H9 (cell line): Measurements from ENCODE around the gene CCDC85B. TPM values are rescaled to one million over a fixed set of nuclear protein-coding genes. Genes with fewer than 3 reads are reported as not detected.

Experiments
- DNase-seq: peaks from one replicate; pipeline ENCODE4 v3.0.0-alpha.2; 2017
- H2AFZ ChIP-seq: one replicate; pipeline ENCODE4 v1.6.1; 2013; ENCODE audit warnings: mild to moderate bottlenecking, low read length, control low read depth, moderate library complexity
- H2AK5ac ChIP-seq: 2 replicates; pipeline ENCODE4 v1.6.1; 2013; ENCODE audit warnings: low read length, control low read depth, mixed read lengths; ENCODE audit not compliant: insufficient read length
- H2BK120ac ChIP-seq: one replicate; pipeline ENCODE4 v1.6.1; 2013; ENCODE audit warnings: low read depth, mild to moderate bottlenecking, low read length, control low read depth, inconsistent platforms; ENCODE audit not compliant: poor library complexity, severe bottlenecking
- H2BK12ac ChIP-seq: 2 replicates; pipeline ENCODE4 v1.6.1; 2013; ENCODE audit warnings: low read length, control low read depth, mixed read lengths, low read depth; ENCODE audit not compliant: insufficient read length
- H2BK15ac ChIP-seq: 2 replicates; pipeline ENCODE4 v1.6.1; 2013; ENCODE audit warnings: low read depth, low read length, control low read depth
- H2BK20ac ChIP-seq: one replicate; pipeline ENCODE4 v1.6.1; 2013; ENCODE audit warnings: low read depth, mild to moderate bottlenecking, low read length, control low read depth, inconsistent platforms; ENCODE audit not compliant: poor library complexity, severe bottlenecking
- H2BK5ac ChIP-seq: 2 replicates; pipeline ENCODE4 v1.6.1; 2013; ENCODE audit warnings: low read length, control low read depth, mixed read lengths; ENCODE audit not compliant: insufficient read length
- H3K14ac ChIP-seq: 2 replicates; pipeline ENCODE4 v1.6.1; 2013; ENCODE audit warnings: low read length, control low read depth; ENCODE audit not compliant: insufficient read depth
- H3K18ac ChIP-seq: 2 replicates; pipeline ENCODE4 v1.6.1; 2013; ENCODE audit warnings: low read depth, mild to moderate bottlenecking, mixed read lengths, low read length, control low read depth; ENCODE audit not compliant: insufficient read length
- H3K23ac ChIP-seq: 2 replicates; pipeline ENCODE4 v1.6.1; 2013; ENCODE audit warnings: low read length, control low read depth, mixed read lengths, low read depth; ENCODE audit not compliant: insufficient read length
- H3K23me2 ChIP-seq: 2 replicates; pipeline ENCODE4 v1.6.1; 2013; ENCODE audit warnings: low read depth, mild to moderate bottlenecking, mixed read lengths, low read length, control low read depth; ENCODE audit not compliant: insufficient read length, poor library complexity, severe bottlenecking
- H3K27ac ChIP-seq: 2 replicates; pipeline ENCODE4 v1.5.1; 2013; ENCODE audit warnings: low read length, control low read depth, mixed read lengths, low read depth; ENCODE audit not compliant: insufficient read length
- H3K27me3 ChIP-seq: 2 replicates; pipeline ENCODE4 v1.6.1; 2013; ENCODE audit warnings: low read length, control low read depth, inconsistent platforms; ENCODE audit not compliant: insufficient read depth
- H3K4ac ChIP-seq: 2 replicates; pipeline ENCODE4 v1.6.1; 2013; ENCODE audit warnings: low read depth, mild to moderate bottlenecking, control low read depth, inconsistent platforms, low read length, moderate library complexity
- H3K4me1 ChIP-seq: 2 replicates; pipeline ENCODE4 v1.6.1; 2013; ENCODE audit warnings: low read length, control low read depth, inconsistent platforms; ENCODE audit not compliant: insufficient read depth
- H3K4me2 ChIP-seq: 2 replicates; pipeline ENCODE4 v1.6.1; 2013; ENCODE audit warnings: low read length, control low read depth, mixed read lengths; ENCODE audit not compliant: insufficient read length, insufficient read depth
- H3K56ac ChIP-seq: 2 replicates; pipeline ENCODE4 v1.6.1; 2013; ENCODE audit warnings: low read depth, mild to moderate bottlenecking, mixed read lengths, low read length, control low read depth; ENCODE audit not compliant: insufficient read length
- H3K79me1 ChIP-seq: 2 replicates; pipeline ENCODE4 v1.6.1; 2013; ENCODE audit warnings: low read depth, mild to moderate bottlenecking, moderate library complexity, low read length, control low read depth, inconsistent platforms; ENCODE audit not compliant: insufficient read depth, poor library complexity, severe bottlenecking
- H3K79me2 ChIP-seq: 2 replicates; pipeline ENCODE4 v1.6.1; 2013; ENCODE audit warnings: low read length, control low read depth, inconsistent platforms; ENCODE audit not compliant: insufficient read depth
- H3K9ac ChIP-seq: 2 replicates; pipeline ENCODE4 v1.6.1; 2013; ENCODE audit warnings: low read length, control low read depth, mixed read lengths; ENCODE audit not compliant: insufficient read length; ENCODE audit errors: extremely low read depth
- H3K9me3 ChIP-seq: one replicate; pipeline ENCODE4 v1.6.1; 2013; ENCODE audit warnings: low read depth, low read length, inconsistent platforms; ENCODE audit not compliant: control insufficient read depth
- H3T11ph ChIP-seq: one replicate; pipeline ENCODE4 v1.6.1; 2013; ENCODE audit warnings: mild to moderate bottlenecking, low read length, control low read depth, inconsistent platforms
- H4K20me1 ChIP-seq: one replicate; pipeline ENCODE4 v1.6.1; 2013; ENCODE audit not compliant: control insufficient read depth, insufficient read length, insufficient read depth
- H4K5ac ChIP-seq: 2 replicates; pipeline ENCODE4 v1.6.1; 2013; ENCODE audit warnings: low read depth, mild to moderate bottlenecking, mixed read lengths, low read length, control low read depth; ENCODE audit not compliant: insufficient read length
- H4K8ac ChIP-seq: replicated peaks from 2 replicates; pipeline ENCODE4 v1.6.1; 2013; ENCODE audit warnings: low read length, control low read depth, mixed read lengths, low read depth; ENCODE audit not compliant: insufficient read length
- H4K91ac ChIP-seq: 2 replicates; pipeline ENCODE4 v1.6.1; 2013; ENCODE audit warnings: low read depth, mild to moderate bottlenecking, moderate library complexity, mixed read lengths, low read length, control low read depth; ENCODE audit not compliant: insufficient read length
- H3K27ac Mint-ChIP-seq, 3 experiments: 2 replicates in 2 of 3; 3 replicates in 1 of 3; pipeline ENCODE4 v1.8.0; 2020 to 2021; ENCODE audit warnings: mixed read lengths in 3 of 3, mild to moderate bottlenecking in 1 of 3, moderate library complexity in 1 of 3
- H3K27me3 Mint-ChIP-seq: 2 replicates; pipeline ENCODE4 v1.8.0; 2021; ENCODE audit warnings: low read depth, mild to moderate bottlenecking, moderate library complexity, mixed read lengths
- H3K36me3 Mint-ChIP-seq, 3 experiments: 2 replicates in 2 of 3; 3 replicates in 1 of 3; pipeline ENCODE4 v1.8.0; 2020 to 2021; ENCODE audit warnings: low read depth in 3 of 3, mixed read lengths in 3 of 3; ENCODE audit not compliant: insufficient read depth in 1 of 3
- H3K4me1 Mint-ChIP-seq, 2 experiments: 2 replicates each; pipeline ENCODE4 v1.8.0; 2020; ENCODE audit warnings: mixed read lengths in 2 of 2
- H3K4me3 Mint-ChIP-seq, 2 experiments: 2 replicates in 1 of 2; 3 replicates in 1 of 2; pipeline ENCODE4 v1.8.0; 2020 to 2021; ENCODE audit warnings: mild to moderate bottlenecking in 2 of 2, mixed read lengths in 2 of 2, moderate library complexity in 1 of 2
- H3K9me3 Mint-ChIP-seq, 2 experiments: 2 replicates in 1 of 2; 3 replicates in 1 of 2; pipeline ENCODE4 v1.8.0; 2020; ENCODE audit warnings: mild to moderate bottlenecking in 2 of 2, mixed read lengths in 2 of 2, moderate library complexity in 1 of 2
- CTCF ChIP-seq: fragments of 200-600 bp; sonication (generic); conservative IDR thresholded peaks from 3 replicates; pipeline ENCODE4 v1.8.0; 2021; ENCODE audit warnings: antibody characterized with exemption, mild to moderate bottlenecking
- WGBS: extraction: QIAGEN DNeasy Blood & Tissue Kit; methylation state at CpG from one replicate; pipeline ENCODE4 v1.1.7; 2013; ENCODE audit warnings: missing lambda C conversion rate, low lambda C conversion rate, mixed read lengths; ENCODE audit not compliant: insufficient read length; ENCODE audit errors: extremely low coverage; 5-methylcytosine and 5-hydroxymethylcytosine counted together
- total RNA-seq: library from RNA; stranded (reverse); gene quantifications from 2 replicates; pipeline ENCODE4 v1.2.1, GENCODE V29; 2021

CCDC85B gene
- total RNA-seq, 1 experiment from 2014 or later: 23.3 TPM

DNA sequence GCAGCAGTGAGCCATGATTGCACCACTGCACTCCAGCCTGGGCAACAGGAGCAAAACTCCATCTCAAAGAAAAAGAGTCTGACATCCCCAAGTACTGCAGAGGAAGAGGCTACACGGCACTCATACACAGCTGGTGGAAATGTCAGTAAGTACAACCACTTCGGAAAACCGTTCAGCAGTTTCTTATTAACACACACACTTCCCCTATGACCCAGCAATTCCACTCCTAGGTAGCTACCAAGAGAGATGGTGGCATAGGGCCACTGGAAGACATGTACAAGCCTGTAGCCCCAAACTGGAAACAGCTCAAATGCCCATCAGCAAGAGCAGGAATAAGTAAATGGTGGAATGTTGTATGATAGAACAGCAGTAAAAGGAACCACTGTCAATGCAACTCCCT lies 32.1 kb downstream of the CCDC85B start:
- Mint-ChIP-seq H3K4me1 (peaks cover 6 to 19% of the 10 kb centered on the region in 2 experiments; a peak in 3 of 4 replicates), H3K9me3 (no peaks in the 10 kb centered on the region), H3K27me3 (no peaks in the 10 kb centered on the region), H3K27ac (no peak overlapping the region), H3K4me3 (no peak overlapping the region; a peak in 1 of 5 replicates), H3K36me3 (peaks cover 1 to 18% (median 18%) of the 10 kb centered on the region in 3 experiments; a peak in 6 of 7 replicates)
- H3K9ac ChIP-seq: no peak overlapping the region
- H3K4me1 ChIP-seq: no peaks in the 10 kb centered on the region
- no peak overlapping the region for H3K4ac ChIP-seq
- no peaks in the 10 kb centered on the region for H3K9me3 ChIP-seq
- H2BK20ac ChIP-seq: no peak overlapping the region
- H4K20me1 ChIP-seq: no peaks in the 10 kb centered on the region
- H3K79me2 ChIP-seq: no peaks in the 10 kb centered on the region
- no peak overlapping the region for H2BK15ac ChIP-seq
- WGBS: no CpG with 5 or more reads among the region's 3 CpGs
- no peak overlapping the region for H2AFZ ChIP-seq
- no peak overlapping the region for H3K18ac ChIP-seq
- H3K23ac ChIP-seq: no peak overlapping the region
- DNase-seq: no peak
- H2BK5ac ChIP-seq: no peak overlapping the region
- H3T11ph ChIP-seq: no peak overlapping the region
- peaks cover 11% of the 10 kb centered on the region for H3K23me2 ChIP-seq
- no peak overlapping the region for H3K27ac ChIP-seq
- no peak overlapping the region for H2BK12ac ChIP-seq
- no peak overlapping the region for H3K56ac ChIP-seq
- H2BK120ac ChIP-seq: no peak overlapping the region
- H4K8ac ChIP-seq: no peak overlapping the region
- H3K14ac ChIP-seq: no peak overlapping the region
- no peak for TF ChIP-seq CTCF
- H2AK5ac ChIP-seq: no peak overlapping the region
- H4K91ac ChIP-seq: no peak overlapping the region
- H3K27me3 ChIP-seq: no peaks in the 10 kb centered on the region
- H3K4me2 ChIP-seq: no peak overlapping the region
- no peak overlapping the region for H4K5ac ChIP-seq
- no peaks in the 10 kb centered on the region for H3K79me1 ChIP-seq
